ENCODE data around the gene KIAA0513. TPM values are rescaled to one million over a fixed set of nuclear protein-coding genes. Genes with fewer than 3 reads are reported as not detected.

KIAA0513 gene
- total RNA-seq (2021) = 6.4 to 7.8 TPM (median 7.3 TPM) in 3 replicates
- percentile 47 among the genes with signal in this experiment for Bru-seq, nascent RNA
- long read RNA-seq, experiment 1, full-length matches to known transcripts = 5 of 23 reads
- long read RNA-seq, experiment 1, partial matches to known transcripts = 13 of 23 reads
- long read RNA-seq, experiment 1, other reads (novel, unspliced or antisense) = 5 of 23 reads
- long read RNA-seq, experiment 2, partial matches to known transcripts = 4 of 11 reads
- long read RNA-seq, experiment 2, other reads (novel, unspliced or antisense) = 6 of 11 reads
- long read RNA-seq, experiment 3 = 0 reads

GRCh38 chr16:85027349-85027957 lies at the start of gene KIAA0513:
TSS of gene KIAA0513 (plus strand) at chr16:85027795. CDS start at chr16:85067072, 39,277 bp downstream.
- ChIA-PET POLR2A (interaction anchor here (1.1 kb wide), 1 partner anchor 54 kb away, joined by 3 read pairs; no protein-coding TSS in a partner anchor), CTCF (interaction anchor here (0.6 to 3.0 kb wide), 19 partner anchors 9 to 1073 kb away, joined by 3 to 26 read pairs (median 3); no protein-coding TSS in a partner anchor)
- Mint-ChIP-seq H3K27ac (no peak within 1 kb of the TSS), H3K4me3 (peak within 1 kb of the TSS; percentile 78), H3K9me3 (no peaks in the 10 kb centered on the region), H3K27me3 (ENCODE audit: low read depth) (peaks cover 32% of the 10 kb centered on the region), H3K36me3 (no peaks in the 10 kb centered on the region), H3K4me1 (peaks cover 21% of the 10 kb centered on the region)
- TF ChIP-seq SP1 (CRISPR knock-in tag; conservative IDR thresholded peaks at IDR 0.05) = peak; percentile 92
- peak; percentile 80 for TF ChIP-seq E2F5 (CRISPR knock-in tag; IDR thresholded peaks at IDR 0.05)
- no peak for TF ChIP-seq ZNF671 (CRISPR knock-in tag; IDR thresholded peaks at IDR 0.05)
- peak; percentile 98 for TF ChIP-seq USF2 (CRISPR knock-in tag; IDR thresholded peaks at IDR 0.05)
- no peak for TF ChIP-seq ZBTB43 (CRISPR knock-in tag; IDR thresholded peaks at IDR 0.05)
- TF ChIP-seq ZBTB21 (CRISPR knock-in tag; IDR thresholded peaks at IDR 0.05; ENCODE audit: borderline replicate concordance) = no peak
- TF ChIP-seq ZNF396 (CRISPR knock-in tag; IDR thresholded peaks at IDR 0.05; ENCODE audit: borderline replicate concordance) = no peak
- peak; percentile 96 for TF ChIP-seq USF1 (CRISPR knock-in tag; IDR thresholded peaks at IDR 0.05)
- peak; percentile 13; the same call in 1 of the 2 replicates for TF ChIP-seq ETV6 (CRISPR knock-in tag; IDR thresholded peaks at IDR 0.05)
- no peak for TF ChIP-seq IRF1 (CRISPR knock-in tag; IDR thresholded peaks at IDR 0.05)
- TF ChIP-seq CREB1 (CRISPR knock-in tag; IDR thresholded peaks at IDR 0.05) = no peak
- 0 out of 2 replicates have a peak, but pooled peaks have one; percentile 45 for TF ChIP-seq GABPB1 (CRISPR knock-in tag; IDR thresholded peaks at IDR 0.05)
- peak; percentile 37; the same call in 1 of the 2 replicates for TF ChIP-seq ARID4B (CRISPR knock-in tag; IDR thresholded peaks at IDR 0.05; ENCODE audit: borderline replicate concordance)
- TF ChIP-seq MLX (CRISPR knock-in tag; IDR thresholded peaks at IDR 0.05) = no peak
- DNase-seq (ENCODE audit: low spot score) (peak; percentile 91), ATAC-seq (peak; percentile 86)

Data from WTC11 (cell line).